K562 (cell line): ENCODE data around the gene UBE2D2. TPM values are rescaled to one million over a fixed set of nuclear protein-coding genes. Genes with fewer than 3 reads are reported as not detected.

ENCODE experiments used
- BACH1 ChIP-seq: fragments of 200-800 bp; sonication (Bioruptor generic); IDR thresholded peaks from 2 replicates; pipeline ENCODE4 v1.6.1; 2016; ENCODE audit warnings: missing genetic modification characterization, missing compliant biosample characterization
- CBX3 ChIP-seq, 2 experiments: IDR thresholded peaks; 1 replicate in 1 of 2; 2 replicates in 1 of 2; pipeline ENCODE4 v1.6.1; 2012; ENCODE audit warnings: inconsistent platforms in 2 of 2, low read length in 2 of 2, borderline replicate concordance in 1 of 2, control low read depth in 1 of 2
- ELF4 ChIP-seq: fragments of 450-650 bp; formaldehyde crosslinking; IDR thresholded peaks from 2 replicates; pipeline ENCODE4 v1.4.0; 2022; ENCODE audit warnings: missing genetic modification characterization
- GTF2E2 ChIP-seq: fragments of 200-800 bp; sonication (Bioruptor generic); IDR thresholded peaks from 2 replicates; pipeline ENCODE4 v1.6.1; 2016; ENCODE audit warnings: missing genetic modification characterization, missing compliant biosample characterization
- JUND ChIP-seq, 2 experiments: IDR thresholded peaks; 2 replicates in 1 of 2; 3 replicates in 1 of 2; pipeline ENCODE4 v1.6.1; 2011; ENCODE audit warnings: borderline replicate concordance in 2 of 2, low read depth in 2 of 2, low read length in 2 of 2, improper control_type of control experiment in 1 of 2, missing biosample characterization in 1 of 2, missing genetic modification characterization in 1 of 2, missing genetic modification reagents in 1 of 2
- MCM5 ChIP-seq: fragments of 450-650 bp; IDR thresholded peaks from 2 replicates; pipeline ENCODE4 v1.6.1; 2016; ENCODE audit warnings: low read depth
- RAD21 ChIP-seq, 2 experiments: fragments of 250-450 bp in 1 of 2; fragments of 450-650 bp in 1 of 2; sonication (Bioruptor Pico) in 1 of 2; formaldehyde crosslinking in 1 of 2; IDR thresholded peaks in 1 of 2; conservative IDR thresholded peaks in 1 of 2; 2 replicates each; pipeline versions ENCODE4 v1.4.0 to v1.8.0; 2020 to 2022; ENCODE audit warnings: mild to moderate bottlenecking in 2 of 2, moderate library complexity in 1 of 2
- TCF3 ChIP-seq: sonication (generic); formaldehyde crosslinking; IDR thresholded peaks from 2 replicates; pipeline ENCODE4 v1.4.0; 2020; ENCODE audit warnings: mild to moderate bottlenecking, missing genetic modification reagents
- ZNF507 ChIP-seq: conservative IDR thresholded peaks from 2 replicates; pipeline ENCODE4 v1.6.1; 2017; ENCODE audit warnings: missing genetic modification characterization, missing compliant biosample characterization
- polyA plus RNA-seq, 8 experiments: library from polyadenylated mRNA; depleted of rRNA in 4 of 8; stranded (reverse) in 5 of 8; unstranded in 3 of 8; fragments of >200 nt; fragmentation: Nextera tagmentation in 2 of 8; fragmentation: Illumina TruSeq in 1 of 8; extraction: Ambion mirVana in 2 of 8; extraction: Trizol in 1 of 8; gene quantifications; 2 replicates each; pipeline versions ENCODE4 v1.2.1 to v1.2.3, GENCODE V29; 2011 to 2014; ENCODE audit warnings: inconsistent platforms in 1 of 8, missing spikeins in 1 of 8
- total RNA-seq, 7 experiments: library from RNA; depleted of rRNA in 6 of 7; stranded (reverse); fragments of >200 nt in 6 of 7; fragmentation: Illumina TruSeq in 2 of 7; extraction: Trizol in 2 of 7; gene quantifications; 2 replicates each; pipeline versions ENCODE4 v1.2.1 to v1.2.3, GENCODE V29; 2011 to 2021; ENCODE audit warnings: low replicate concordance in 1 of 7
- TF ChIP-seq, protein P1 (sequence below): sonication (generic); formaldehyde crosslinking; IDR thresholded peaks from 2 replicates; pipeline ENCODE4 v1.8.1; 2023; ENCODE audit warnings: mild to moderate bottlenecking, missing genetic modification reagents
- TF ChIP-seq, protein P2 (sequence below): fragments of 450-650 bp; IDR thresholded peaks from 2 replicates; pipeline ENCODE4 v1.6.1; 2017; ENCODE audit warnings: antibody characterized with exemption, mild to moderate bottlenecking

The UBE2D2 gene
- total and polyA plus RNA-seq, 9 of the 15 experiments (the other 6 are each of a cell fraction or from before 2014, with no cell fraction given): 53.6 to 198 (median 122) TPM

DNA sequence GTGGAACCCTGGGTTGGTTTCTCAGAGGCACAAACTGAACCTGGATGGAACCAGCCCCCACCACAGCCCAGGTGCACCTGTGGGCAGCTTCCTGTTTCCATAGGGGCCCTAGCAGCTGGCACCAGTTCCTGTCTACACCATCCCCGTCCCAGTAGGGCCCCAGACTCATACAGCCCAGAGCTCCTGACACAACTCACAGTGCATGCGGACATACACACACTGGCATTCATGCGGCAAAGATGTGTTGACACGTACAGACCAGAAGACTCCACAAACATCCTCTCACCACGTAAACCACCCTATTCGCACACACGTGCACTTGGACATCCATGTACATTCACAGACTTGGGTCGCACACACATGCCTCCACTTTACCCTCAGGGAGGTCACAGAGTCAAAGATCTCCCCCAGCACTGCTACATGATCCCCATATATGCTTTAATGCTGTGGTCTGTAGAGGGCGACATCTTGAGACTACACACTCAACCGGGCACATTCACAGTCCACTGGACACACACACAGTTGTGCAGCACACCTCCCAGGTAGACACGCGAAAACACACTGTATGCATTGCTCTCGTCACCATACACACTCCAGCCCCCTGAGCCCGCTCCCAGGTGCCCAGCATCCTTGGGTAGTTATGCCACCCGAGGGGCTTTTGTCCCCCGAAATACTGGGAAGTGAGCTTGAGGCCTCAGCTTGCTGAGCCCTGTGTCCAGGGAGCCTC is 109.4 kb downstream of the UBE2D2 start (continued):
- TF ChIP-seq ZNF507 (tag) (no peak), GTF2E2 (tag) (peak; percentile 9; the same call in 1 of the 2 replicates), ELF4 (CRISPR knock-in tag) (0 out of 2 replicates have a peak, but pooled peaks have one; percentile 11), CBX3 (IDR thresholded peaks at IDR 0.05; ENCODE audit: borderline replicate concordance in 1 of 2, low read length in 2 of 2) (peak in 1 of 2 experiments; percentile 11; a peak in 1 of 3 replicates), RAD21 (CRISPR knock-in tag; conservative IDR thresholded peaks at IDR 0.05 in 1 of 2, IDR thresholded peaks at IDR 0.05 in 1 of 2) (peak in 1 of 2 experiments; percentile 51; a peak in 2 of 4 replicates), BACH1 (tag) (no peak), MCM5 (no peak), TCF3 (no peak), JUND (IDR thresholded peaks at IDR 0.05; ENCODE audit: borderline replicate concordance, low read depth, low read length) (no peak), JUND (tag; IDR thresholded peaks at IDR 0.05; ENCODE audit: borderline replicate concordance, low read depth, low read length) (peak; percentile 33; the same call in 2 of the 3 replicates)
- TF ChIP-seq, protein P1, sequence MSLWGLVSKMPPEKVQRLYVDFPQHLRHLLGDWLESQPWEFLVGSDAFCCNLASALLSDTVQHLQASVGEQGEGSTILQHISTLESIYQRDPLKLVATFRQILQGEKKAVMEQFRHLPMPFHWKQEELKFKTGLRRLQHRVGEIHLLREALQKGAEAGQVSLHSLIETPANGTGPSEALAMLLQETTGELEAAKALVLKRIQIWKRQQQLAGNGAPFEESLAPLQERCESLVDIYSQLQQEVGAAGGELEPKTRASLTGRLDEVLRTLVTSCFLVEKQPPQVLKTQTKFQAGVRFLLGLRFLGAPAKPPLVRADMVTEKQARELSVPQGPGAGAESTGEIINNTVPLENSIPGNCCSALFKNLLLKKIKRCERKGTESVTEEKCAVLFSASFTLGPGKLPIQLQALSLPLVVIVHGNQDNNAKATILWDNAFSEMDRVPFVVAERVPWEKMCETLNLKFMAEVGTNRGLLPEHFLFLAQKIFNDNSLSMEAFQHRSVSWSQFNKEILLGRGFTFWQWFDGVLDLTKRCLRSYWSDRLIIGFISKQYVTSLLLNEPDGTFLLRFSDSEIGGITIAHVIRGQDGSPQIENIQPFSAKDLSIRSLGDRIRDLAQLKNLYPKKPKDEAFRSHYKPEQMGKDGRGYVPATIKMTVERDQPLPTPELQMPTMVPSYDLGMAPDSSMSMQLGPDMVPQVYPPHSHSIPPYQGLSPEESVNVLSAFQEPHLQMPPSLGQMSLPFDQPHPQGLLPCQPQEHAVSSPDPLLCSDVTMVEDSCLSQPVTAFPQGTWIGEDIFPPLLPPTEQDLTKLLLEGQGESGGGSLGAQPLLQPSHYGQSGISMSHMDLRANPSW (CRISPR knock-in tag): peak; percentile 46; the same call in 1 of the 2 replicates
- TF ChIP-seq, protein P2, sequence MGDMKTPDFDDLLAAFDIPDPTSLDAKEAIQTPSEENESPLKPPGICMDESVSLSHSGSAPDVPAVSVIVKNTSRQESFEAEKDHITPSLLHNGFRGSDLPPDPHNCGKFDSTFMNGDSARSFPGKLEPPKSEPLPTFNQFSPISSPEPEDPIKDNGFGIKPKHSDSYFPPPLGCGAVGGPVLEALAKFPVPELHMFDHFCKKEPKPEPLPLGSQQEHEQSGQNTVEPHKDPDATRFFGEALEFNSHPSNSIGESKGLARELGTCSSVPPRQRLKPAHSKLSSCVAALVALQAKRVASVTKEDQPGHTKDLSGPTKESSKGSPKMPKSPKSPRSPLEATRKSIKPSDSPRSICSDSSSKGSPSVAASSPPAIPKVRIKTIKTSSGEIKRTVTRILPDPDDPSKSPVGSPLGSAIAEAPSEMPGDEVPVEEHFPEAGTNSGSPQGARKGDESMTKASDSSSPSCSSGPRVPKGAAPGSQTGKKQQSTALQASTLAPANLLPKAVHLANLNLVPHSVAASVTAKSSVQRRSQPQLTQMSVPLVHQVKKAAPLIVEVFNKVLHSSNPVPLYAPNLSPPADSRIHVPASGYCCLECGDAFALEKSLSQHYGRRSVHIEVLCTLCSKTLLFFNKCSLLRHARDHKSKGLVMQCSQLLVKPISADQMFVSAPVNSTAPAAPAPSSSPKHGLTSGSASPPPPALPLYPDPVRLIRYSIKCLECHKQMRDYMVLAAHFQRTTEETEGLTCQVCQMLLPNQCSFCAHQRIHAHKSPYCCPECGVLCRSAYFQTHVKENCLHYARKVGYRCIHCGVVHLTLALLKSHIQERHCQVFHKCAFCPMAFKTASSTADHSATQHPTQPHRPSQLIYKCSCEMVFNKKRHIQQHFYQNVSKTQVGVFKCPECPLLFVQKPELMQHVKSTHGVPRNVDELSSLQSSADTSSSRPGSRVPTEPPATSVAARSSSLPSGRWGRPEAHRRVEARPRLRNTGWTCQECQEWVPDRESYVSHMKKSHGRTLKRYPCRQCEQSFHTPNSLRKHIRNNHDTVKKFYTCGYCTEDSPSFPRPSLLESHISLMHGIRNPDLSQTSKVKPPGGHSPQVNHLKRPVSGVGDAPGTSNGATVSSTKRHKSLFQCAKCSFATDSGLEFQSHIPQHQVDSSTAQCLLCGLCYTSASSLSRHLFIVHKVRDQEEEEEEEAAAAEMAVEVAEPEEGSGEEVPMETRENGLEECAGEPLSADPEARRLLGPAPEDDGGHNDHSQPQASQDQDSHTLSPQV: peak; percentile 1; the same call in 1 of the 2 replicates
